Esophagus squamous epithelium (tissue), 5 donors: ENCODE data around the gene SDHC. TPM values are rescaled to one million over a fixed set of nuclear protein-coding genes. Genes with fewer than 3 reads are reported as not detected.
"Not testable (repeated sequence)": the region's sequence is repeated elsewhere in the genome, so short reads cannot be mapped to it uniquely, and the experiment has no call there.

Source experiments
- DNase-seq: peaks from one replicate; lab custom pipeline; 2025; lab: John Stamatoyannopoulos, UW
- H3K27ac ChIP-seq, 4 donors: fragments of 200-600 bp; sonication (generic); one replicate each; pipeline ENCODE4 v1.5.1; 2016 to 2019; ENCODE audit warnings: mild to moderate bottlenecking in 1 of 4
- H3K27me3 ChIP-seq, 4 donors: fragments of 200-600 bp; sonication (generic); 1 replicate in 3 of 4; 2 replicates in 1 of 4; pipeline versions ENCODE4 v1.5.1 to v1.6.0; 2017 to 2021; ENCODE audit warnings: antibody characterized with exemption in 1 of 4
- H3K36me3 ChIP-seq, 3 donors: fragments of 200-600 bp; sonication (generic); one replicate each; pipeline ENCODE4 v1.5.1; 2016 to 2019
- H3K4me1 ChIP-seq, 3 donors: fragments of 200-600 bp; sonication (generic); one replicate each; pipeline ENCODE4 v1.5.1; 2017 to 2019
- H3K4me3 ChIP-seq, 4 donors: fragments of 200-600 bp; sonication (generic); 1 replicate in 3 of 4; 2 replicates in 1 of 4; pipeline ENCODE4 v1.5.1; 2016 to 2019; ENCODE audit warnings: mild to moderate bottlenecking in 2 of 4, moderate library complexity in 1 of 4
- H3K9me3 ChIP-seq, 3 donors: fragments of 200-600 bp; sonication (generic); one replicate each; pipeline ENCODE4 v1.5.1; 2016 to 2019
- POLR2A ChIP-seq, 4 donors: fragments of 450-650 bp; IDR thresholded peaks; one replicate each; pipeline ENCODE4 v1.6.1; 2017; ENCODE audit warnings: antibody characterized with exemption in 4 of 4, mild to moderate bottlenecking in 4 of 4, moderate library complexity in 3 of 4
- WGBS, 2 donors: methylation state at CpG; one replicate each; pipeline ENCODE4 v1.1.5; 2018; 5-methylcytosine and 5-hydroxymethylcytosine counted together
- intact Hi-C: fragments of 100-400 bp; cut with DNase I; formaldehyde crosslinking; loops from one replicate; pipeline ENCODE4 v1.15.0; 2022
- total RNA-seq, 4 donors: library from RNA; depleted of rRNA; stranded (reverse); fragments of >200 nt; gene quantifications; one replicate each; pipeline ENCODE4 v1.1.0, GENCODE V29; 2016
- TF ChIP-seq, protein P1 (sequence below), 6 experiments: fragments of 450-650 bp in 4 of 6; fragments of 200-600 bp in 2 of 6; sonication (generic) in 2 of 6; IDR thresholded peaks; one replicate each; pipeline ENCODE4 v1.5.1; 2016 to 2019; ENCODE audit warnings: antibody characterized with exemption in 6 of 6, mild to moderate bottlenecking in 4 of 6, moderate library complexity in 4 of 6
- donor health status: DM: yes; HTN: yes; CAD: no.

Gene SDHC
- total RNA-seq, 4 donors from 2014 or later, result 32.2 to 138 (median 70.1) TPM

DNA sequence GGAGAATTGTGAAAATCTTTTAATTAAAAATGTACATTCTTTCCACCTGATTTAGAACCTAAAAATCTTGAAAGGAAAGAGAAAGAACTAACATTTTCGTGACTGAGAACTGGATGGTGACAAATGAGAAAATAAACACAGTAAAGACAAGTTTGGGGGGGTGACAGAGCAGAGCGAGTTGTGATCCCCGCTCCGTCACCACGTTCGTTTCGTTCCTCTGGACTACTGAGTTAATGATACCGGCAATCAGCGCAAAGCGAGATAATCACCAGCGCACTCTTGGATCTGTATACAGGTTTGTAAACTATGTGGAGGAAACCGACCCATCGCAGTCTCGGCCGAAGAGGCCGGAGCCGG lies 84.7 kb downstream of the SDHC start:
- no peaks in the 10 kb centered on the region for H3K36me3 ChIP-seq
- peak overlapping the region; percentile 62 to 92 (median 76) for H3K4me3 ChIP-seq
- 2 to 17% methylated on average over 12 to 15 of the region's 17 CpGs for WGBS, 2 donors
- intact Hi-C loops, result no loop called here
- TF ChIP-seq, protein P1, sequence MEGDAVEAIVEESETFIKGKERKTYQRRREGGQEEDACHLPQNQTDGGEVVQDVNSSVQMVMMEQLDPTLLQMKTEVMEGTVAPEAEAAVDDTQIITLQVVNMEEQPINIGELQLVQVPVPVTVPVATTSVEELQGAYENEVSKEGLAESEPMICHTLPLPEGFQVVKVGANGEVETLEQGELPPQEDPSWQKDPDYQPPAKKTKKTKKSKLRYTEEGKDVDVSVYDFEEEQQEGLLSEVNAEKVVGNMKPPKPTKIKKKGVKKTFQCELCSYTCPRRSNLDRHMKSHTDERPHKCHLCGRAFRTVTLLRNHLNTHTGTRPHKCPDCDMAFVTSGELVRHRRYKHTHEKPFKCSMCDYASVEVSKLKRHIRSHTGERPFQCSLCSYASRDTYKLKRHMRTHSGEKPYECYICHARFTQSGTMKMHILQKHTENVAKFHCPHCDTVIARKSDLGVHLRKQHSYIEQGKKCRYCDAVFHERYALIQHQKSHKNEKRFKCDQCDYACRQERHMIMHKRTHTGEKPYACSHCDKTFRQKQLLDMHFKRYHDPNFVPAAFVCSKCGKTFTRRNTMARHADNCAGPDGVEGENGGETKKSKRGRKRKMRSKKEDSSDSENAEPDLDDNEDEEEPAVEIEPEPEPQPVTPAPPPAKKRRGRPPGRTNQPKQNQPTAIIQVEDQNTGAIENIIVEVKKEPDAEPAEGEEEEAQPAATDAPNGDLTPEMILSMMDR (IDR thresholded peaks at IDR 0.05), result no peak
- no peak for TF ChIP-seq POLR2A (IDR thresholded peaks at IDR 0.05)
- H3K9me3 ChIP-seq, result no peaks in the 10 kb centered on the region
- DNase-seq, result no peak
- peak overlapping the region; percentile 97 to 100 (median 99) for H3K27ac ChIP-seq
- peaks cover 0 to 26% (median 9%) of the 10 kb centered on the region in 3 donors for H3K4me1 ChIP-seq
- H3K27me3 ChIP-seq, result no peaks in the 10 kb centered on the region

DNA sequence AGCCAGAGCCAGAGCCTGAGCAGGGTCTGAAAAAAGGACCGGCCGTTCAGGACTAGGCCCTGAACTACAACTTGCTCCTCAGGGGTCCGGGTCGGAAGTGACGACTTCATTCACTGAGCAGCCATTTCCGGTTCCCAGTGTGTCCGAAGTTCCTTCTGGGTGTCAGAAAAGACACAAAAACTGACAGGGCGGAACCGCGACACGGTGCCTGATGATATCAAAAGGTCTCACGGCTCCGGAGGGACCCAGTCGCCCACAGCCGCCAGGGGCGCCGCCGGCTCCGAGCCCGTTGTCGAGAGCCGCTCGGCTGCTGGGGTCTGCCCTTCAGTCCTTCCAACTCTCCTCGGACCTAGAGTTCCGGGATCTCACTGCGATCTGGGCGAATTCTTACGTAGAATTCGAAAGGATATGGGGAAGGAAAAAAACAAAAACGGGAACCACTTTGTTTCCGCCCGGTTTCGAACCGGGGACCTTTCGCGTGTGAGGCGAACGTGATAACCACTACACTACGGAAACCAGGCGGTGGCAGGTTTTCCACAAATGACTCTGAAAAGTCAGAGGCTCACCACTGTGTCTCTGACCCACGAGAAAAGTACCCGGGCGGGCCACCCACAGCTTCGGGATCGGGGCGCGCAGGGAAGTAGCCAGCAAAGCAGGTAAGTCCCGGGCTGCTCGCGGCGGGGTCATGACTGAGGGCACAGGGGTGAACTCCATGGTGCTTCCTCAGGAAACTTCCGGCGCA lies 85.2 kb downstream of the SDHC start:
- Histone ChIP-seq H3K36me3 (no peaks in the 10 kb centered on the region), H3K27ac (peak overlapping the region; percentile 97 to 100 (median 99)), H3K4me3 (peak overlapping the region; percentile 62 to 92 (median 76)), H3K9me3 (no peaks in the 10 kb centered on the region), H3K4me1 (peaks cover 0 to 26% (median 9%) of the 10 kb centered on the region in 3 donors), H3K27me3 (no peaks in the 10 kb centered on the region)
- peak; percentile 61 for DNase-seq
- intact Hi-C loops, result no loop called here
- 1% methylated on average over 23 of the region's 53 CpGs; no CpG with 5 or more reads in 1 of the 2 donors for WGBS, 2 donors
- TF ChIP-seq POLR2A (IDR thresholded peaks at IDR 0.05), result peak in 2 of 4 donors; percentile 53 to 56
- TF ChIP-seq, protein P1 (IDR thresholded peaks at IDR 0.05), result peak in 5 of 6 experiments; percentile 22 to 65 (median 54)

DNA sequence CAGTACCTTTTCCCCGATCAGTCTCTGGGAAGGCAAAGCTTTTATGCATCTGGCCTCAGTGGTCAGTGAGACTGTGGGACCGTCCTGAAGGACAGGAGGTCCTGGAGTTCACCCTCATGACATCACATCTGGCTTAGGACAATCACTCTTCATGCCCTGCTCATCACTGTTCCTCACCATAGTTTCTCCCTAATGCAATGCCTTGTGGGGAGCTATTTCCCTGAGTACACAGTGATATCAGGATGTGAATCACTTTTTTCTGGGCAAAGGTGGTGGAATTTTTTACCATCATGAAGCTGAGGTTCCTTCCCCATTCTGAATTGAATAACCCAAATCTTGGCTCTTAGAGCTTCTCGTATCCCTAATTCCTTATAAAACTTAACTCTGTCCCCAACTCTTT lies 88.3 kb downstream of the SDHC start:
- WGBS, 2 donors, result 83 to 97% methylated on average over 2 to 3 of the region's 3 CpGs
- Histone ChIP-seq H3K36me3 (no peaks in the 10 kb centered on the region), H3K27me3 (no peaks in the 10 kb centered on the region), H3K27ac (no peak overlapping the region), H3K9me3 (no peaks in the 10 kb centered on the region), H3K4me3 (no peak overlapping the region), H3K4me1 (peaks cover 0 to 26% (median 9%) of the 10 kb centered on the region in 3 donors)
- TF ChIP-seq POLR2A (IDR thresholded peaks at IDR 0.05), result no peak
- TF ChIP-seq, protein P1 (IDR thresholded peaks at IDR 0.05), result no peak
- no peak for DNase-seq
- intact Hi-C loops, result no loop called here

DNA sequence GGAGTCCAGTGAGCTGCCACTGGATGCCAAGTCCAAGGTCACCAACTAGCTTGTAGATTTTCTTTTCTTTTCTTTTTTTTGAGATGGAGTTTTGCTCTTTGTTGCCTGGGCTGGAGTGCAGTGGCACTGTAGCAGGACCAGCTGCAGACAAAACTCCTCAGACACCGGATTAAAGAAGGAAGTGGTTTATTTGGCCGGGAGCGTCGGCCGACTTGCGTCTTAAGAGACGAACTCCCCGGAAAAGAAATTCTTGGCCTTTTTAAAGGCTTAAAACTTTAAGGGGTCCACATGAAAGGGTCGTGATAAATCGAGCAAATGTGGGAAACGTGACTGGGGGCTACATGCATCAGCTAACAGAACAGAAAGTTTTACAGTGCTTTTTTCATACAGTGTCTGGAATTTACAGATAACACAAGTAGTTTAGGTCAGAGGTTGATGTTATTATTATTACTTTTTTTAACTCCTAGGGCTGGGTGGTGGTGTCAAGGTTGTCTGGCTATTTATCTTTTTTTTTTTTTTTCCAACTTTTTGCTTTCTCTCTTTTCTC lies 89.9 kb downstream of the SDHC start:
- H3K27ac ChIP-seq, result no peak overlapping the region
- DNase-seq, result no peak
- 71 to 74% methylated on average over 11 of the region's 11 CpGs for WGBS, 2 donors
- intact Hi-C loops, result no loop called here
- no peak overlapping the region for H3K4me3 ChIP-seq
- H3K36me3 ChIP-seq, result no peaks in the 10 kb centered on the region
- H3K9me3 ChIP-seq, result no peaks in the 10 kb centered on the region
- H3K4me1 ChIP-seq, result peaks cover 0 to 11% (median 3%) of the 10 kb centered on the region in 3 donors
- H3K27me3 ChIP-seq, result no peaks in the 10 kb centered on the region
- no peak for TF ChIP-seq POLR2A (IDR thresholded peaks at IDR 0.05)
- TF ChIP-seq, protein P1 (IDR thresholded peaks at IDR 0.05), result no peak

DNA sequence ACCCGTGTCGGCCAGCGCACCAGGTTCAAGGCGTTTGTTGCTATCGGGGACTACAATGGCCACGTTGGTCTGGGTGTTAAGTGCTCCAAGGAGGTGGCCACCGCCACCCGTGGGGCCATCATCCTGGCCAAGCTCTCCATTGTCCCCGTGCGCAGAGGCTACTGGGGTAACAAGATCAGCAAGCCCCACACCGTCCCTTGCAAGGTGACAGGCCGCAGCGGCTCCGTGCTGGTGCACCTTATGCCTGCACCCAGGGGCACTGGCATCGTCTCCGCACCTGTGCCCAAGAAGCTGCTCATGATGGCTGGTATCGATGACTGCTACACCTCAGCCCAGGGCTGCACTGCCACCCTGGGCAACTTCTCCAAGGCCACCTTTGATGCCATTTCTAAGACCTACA lies 92.4 kb downstream of the SDHC start:
- H3K27ac ChIP-seq, H3K36me3 ChIP-seq, DNase-seq, H3K27me3 ChIP-seq, intact Hi-C loops, H3K4me3 ChIP-seq, H3K4me1 ChIP-seq, H3K9me3 ChIP-seq: not testable (repeated sequence)
- WGBS, 2 donors, result 93 to 97% methylated on average over 14 of the region's 17 CpGs
